ENCODE results near the gene SYNE4.
"Not testable (repeated sequence)": the region's sequence is repeated elsewhere in the genome, so short reads cannot be mapped to it uniquely, and the experiment has no call there.

Gene SYNE4

GRCh38 chr19:36008336-36008978, at the start of gene SYNE4:
Gene SYNE4, minus strand, starts transcription at chr19:36008813. Its CDS starts 132 bp downstream, at chr19:36008681.
- no peak for DNase-seq (ENCODE audit: low read depth, low spot score)

- no peak for DNase-seq (ENCODE audit: low read depth, low spot score)
Observed at GRCh38 chr19:36054733-36055686, 46.4 kb upstream of the SYNE4 start, which contains the start of gene WDR62. Gene WDR62, plus strand, starts transcription at chr19:36054897. Its CDS starts 75 bp downstream, at chr19:36054972.

- peak; percentile 100 for DNase-seq (ENCODE audit: low read depth, low spot score)
Observed at GRCh38 chr19:36054119-36054732, 45.6 kb upstream of the SYNE4 start, which contains the start of gene THAP8. Gene THAP8, minus strand, starts transcription at chr19:36054285. Its CDS starts 68 bp downstream, at chr19:36054217.

- no peak for DNase-seq (ENCODE audit: low read depth, low spot score)
Observed at GRCh38 chr19:36051637-36052036, 43.0 kb upstream of the SYNE4 start.

- DNase-seq (ENCODE audit: low read depth, low spot score) = no peak
Observed at GRCh38 chr19:36051236-36051635, 42.6 kb upstream of the SYNE4 start.

GRCh38 chr19:36049080-36049698, 40.6 kb upstream of the SYNE4 start:
- DNase-seq (ENCODE audit: low read depth, low spot score) = no peak

GRCh38 chr19:36047835-36048234, 39.2 kb upstream of the SYNE4 start:
- DNase-seq (ENCODE audit: low read depth, low spot score) = no peak

- DNase-seq (ENCODE audit: low read depth, low spot score) = no peak
Observed at GRCh38 chr19:36046443-36047050, 37.9 kb upstream of the SYNE4 start.

GRCh38 chr19:36043952-36044351, 35.3 kb upstream of the SYNE4 start:
- DNase-seq (ENCODE audit: low read depth, low spot score) = no peak

GRCh38 chr19:36041831-36042230, 33.2 kb upstream of the SYNE4 start:
- DNase-seq (ENCODE audit: low read depth, low spot score) = no peak

GRCh38 chr19:36041092-36041491, 32.5 kb upstream of the SYNE4 start:
- not testable (repeated sequence) for DNase-seq (ENCODE audit: low read depth, low spot score)

GRCh38 chr19:36040495-36040894, 31.9 kb upstream of the SYNE4 start:
- no peak for DNase-seq (ENCODE audit: low read depth, low spot score)

GRCh38 chr19:36032251-36033104, 23.9 kb upstream of the SYNE4 start, which contains the start of gene CLIP3:
Gene CLIP3, minus strand, starts transcription at chr19:36032873. Its CDS starts 516 bp downstream, at chr19:36032357.
- DNase-seq (ENCODE audit: low read depth, low spot score) = no peak

GRCh38 chr19:36031308-36031707, 22.7 kb upstream of the SYNE4 start:
- no peak for DNase-seq (ENCODE audit: low read depth, low spot score)

GRCh38 chr19:36030264-36031148, 21.9 kb upstream of the SYNE4 start:
- no peak for DNase-seq (ENCODE audit: low read depth, low spot score)

- no peak for DNase-seq (ENCODE audit: low read depth, low spot score)
Observed at GRCh38 chr19:36028313-36029041, 19.9 kb upstream of the SYNE4 start.

- DNase-seq (ENCODE audit: low read depth, low spot score) = no peak
Observed at GRCh38 chr19:36027696-36028095, 19.1 kb upstream of the SYNE4 start.

- no peak for DNase-seq (ENCODE audit: low read depth, low spot score)
Observed at GRCh38 chr19:36026091-36026876, 17.7 kb upstream of the SYNE4 start.

Measured in brain pericyte (primary cell).